Measurements from ENCODE around the gene PCID2.
"Not testable (repeated sequence)": the region's sequence is repeated elsewhere in the genome, so short reads cannot be mapped to it uniquely, and the experiment has no call there.

The PCID2 gene

DNA sequence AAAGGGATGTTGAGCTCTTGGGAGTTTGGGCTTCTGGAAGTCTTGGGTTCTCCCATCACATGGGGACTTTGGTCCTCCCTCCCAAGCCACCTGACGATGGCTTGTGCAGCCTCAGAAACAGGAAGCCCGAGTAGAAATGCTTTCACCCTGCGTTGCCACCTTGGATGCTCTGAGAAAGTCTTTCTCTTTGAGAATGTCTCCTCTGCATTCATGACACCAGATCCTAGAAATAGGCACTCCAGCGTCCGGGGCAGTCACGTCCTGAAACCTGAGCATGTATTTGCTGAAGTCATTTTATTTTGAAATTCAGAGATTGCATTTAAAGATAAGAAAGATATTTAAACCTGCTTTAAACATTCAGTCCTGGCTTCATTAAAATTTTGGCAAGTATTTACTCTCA lies 35.4 kb upstream of the PCID2 start:
- Histone ChIP-seq H3K9me2 (replicated peaks; ENCODE audit: insufficient read depth, low read length) (no peaks in the 10 kb centered on the region), H4K20me1 (ENCODE audit: low read depth, low read length) (no peaks in the 10 kb centered on the region), H3K4me2 (ENCODE audit: low read depth, low read length, poor library complexity, severe bottlenecking) (no peak overlapping the region), H3K9me3 (ENCODE audit: insufficient read depth, low read length) (no peaks in the 10 kb centered on the region), H3K79me2 (ENCODE audit: insufficient read depth, low read length) (no peaks in the 10 kb centered on the region), H2AFZ (ENCODE audit: low read depth, low read length, severe bottlenecking) (no peak overlapping the region), H3K27ac (ENCODE audit: low read depth, low read length) (no peak overlapping the region), H3F3A (ENCODE audit: insufficient read depth) (no peaks in the 10 kb centered on the region), H3K9ac (ENCODE audit: low read length) (no peak overlapping the region), H3K4me3 (ENCODE audit: insufficient read depth, low read length, poor library complexity, severe bottlenecking) (no peak overlapping the region), H3K36me3 (ENCODE audit: low read length) (peaks cover 26% of the 10 kb centered on the region; the same call in 1 of the 2 replicates), H3K27me3 (ENCODE audit: low read length) (no peaks in the 10 kb centered on the region)
- TF ChIP-seq, protein P1, sequence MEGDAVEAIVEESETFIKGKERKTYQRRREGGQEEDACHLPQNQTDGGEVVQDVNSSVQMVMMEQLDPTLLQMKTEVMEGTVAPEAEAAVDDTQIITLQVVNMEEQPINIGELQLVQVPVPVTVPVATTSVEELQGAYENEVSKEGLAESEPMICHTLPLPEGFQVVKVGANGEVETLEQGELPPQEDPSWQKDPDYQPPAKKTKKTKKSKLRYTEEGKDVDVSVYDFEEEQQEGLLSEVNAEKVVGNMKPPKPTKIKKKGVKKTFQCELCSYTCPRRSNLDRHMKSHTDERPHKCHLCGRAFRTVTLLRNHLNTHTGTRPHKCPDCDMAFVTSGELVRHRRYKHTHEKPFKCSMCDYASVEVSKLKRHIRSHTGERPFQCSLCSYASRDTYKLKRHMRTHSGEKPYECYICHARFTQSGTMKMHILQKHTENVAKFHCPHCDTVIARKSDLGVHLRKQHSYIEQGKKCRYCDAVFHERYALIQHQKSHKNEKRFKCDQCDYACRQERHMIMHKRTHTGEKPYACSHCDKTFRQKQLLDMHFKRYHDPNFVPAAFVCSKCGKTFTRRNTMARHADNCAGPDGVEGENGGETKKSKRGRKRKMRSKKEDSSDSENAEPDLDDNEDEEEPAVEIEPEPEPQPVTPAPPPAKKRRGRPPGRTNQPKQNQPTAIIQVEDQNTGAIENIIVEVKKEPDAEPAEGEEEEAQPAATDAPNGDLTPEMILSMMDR (IDR thresholded peaks at IDR 0.05; ENCODE audit: insufficient read depth, low read length, poor library complexity, severe bottlenecking), result no peak
- no peak for TF ChIP-seq EZH2phosphoT487 (conservative IDR thresholded peaks at IDR 0.05; ENCODE audit: low read length)

DNA sequence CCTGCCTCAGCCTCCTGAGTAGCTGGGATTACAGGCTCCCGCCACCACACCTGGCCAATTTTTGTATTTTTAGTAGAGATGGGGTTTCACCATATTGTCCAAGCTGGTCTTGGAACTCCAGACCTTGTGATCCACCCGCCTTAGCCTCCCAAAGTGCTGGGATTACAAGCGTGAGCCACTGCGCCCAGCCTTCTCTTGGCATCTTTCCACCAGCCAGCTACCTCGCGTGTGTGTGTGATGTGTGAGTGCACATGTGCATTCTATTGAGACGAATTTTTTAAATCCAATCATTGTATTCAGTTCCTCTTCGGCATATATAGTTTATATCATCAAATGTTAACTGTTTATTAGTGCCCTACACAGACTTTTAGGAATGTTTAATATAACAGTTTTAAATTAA lies 33.2 kb upstream of the PCID2 start:
- H3K9me2 ChIP-seq (replicated peaks; ENCODE audit: insufficient read depth, low read length); H3K27ac ChIP-seq (ENCODE audit: low read depth, low read length); H3K27me3 ChIP-seq (ENCODE audit: low read length); H3K4me2 ChIP-seq (ENCODE audit: low read depth, low read length, poor library complexity, severe bottlenecking); H4K20me1 ChIP-seq (ENCODE audit: low read depth, low read length); H3K79me2 ChIP-seq (ENCODE audit: insufficient read depth, low read length); H3K4me3 ChIP-seq (ENCODE audit: insufficient read depth, low read length, poor library complexity, severe bottlenecking); H3K9me3 ChIP-seq (ENCODE audit: insufficient read depth, low read length); H3K9ac ChIP-seq (ENCODE audit: low read length); H3F3A ChIP-seq (ENCODE audit: insufficient read depth); H2AFZ ChIP-seq (ENCODE audit: low read depth, low read length, severe bottlenecking): not testable (repeated sequence)
- H3K36me3 ChIP-seq (ENCODE audit: low read length), result peaks cover 25% of the 10 kb centered on the region; the same call in 1 of the 2 replicates

DNA sequence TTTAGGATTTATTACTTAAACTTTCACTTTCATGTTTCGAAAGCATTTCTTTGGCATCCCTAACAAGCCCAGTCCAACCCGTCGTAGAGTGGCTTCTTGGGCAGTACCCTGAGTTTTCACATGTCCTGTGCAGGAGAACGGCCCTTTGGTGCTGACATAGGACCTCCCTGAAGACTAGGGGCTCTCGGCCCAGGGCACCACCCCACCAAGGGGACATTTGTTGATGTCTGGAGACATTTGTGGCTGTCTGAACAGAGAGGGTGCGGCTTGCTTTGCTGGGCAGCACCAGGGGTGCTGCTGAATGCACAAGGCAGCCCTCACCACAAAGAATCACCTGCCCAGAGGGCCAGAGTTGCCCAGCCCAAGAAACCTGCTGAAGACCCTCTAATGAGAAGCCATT lies 31.5 kb upstream of the PCID2 start:
- Histone ChIP-seq H3K27ac (ENCODE audit: low read depth, low read length) (no peak overlapping the region), H2AFZ (ENCODE audit: low read depth, low read length, severe bottlenecking) (no peak overlapping the region), H3K9me3 (ENCODE audit: insufficient read depth, low read length) (no peaks in the 10 kb centered on the region), H3K79me2 (ENCODE audit: insufficient read depth, low read length) (no peaks in the 10 kb centered on the region), H3K9ac (ENCODE audit: low read length) (no peak overlapping the region), H3K9me2 (replicated peaks; ENCODE audit: insufficient read depth, low read length) (no peaks in the 10 kb centered on the region), H3K36me3 (ENCODE audit: low read length) (peaks cover 17% of the 10 kb centered on the region; the same call in 1 of the 2 replicates), H3K4me2 (ENCODE audit: low read depth, low read length, poor library complexity, severe bottlenecking) (no peak overlapping the region), H3K27me3 (ENCODE audit: low read length) (no peaks in the 10 kb centered on the region), H3K4me3 (ENCODE audit: insufficient read depth, low read length, poor library complexity, severe bottlenecking) (no peak overlapping the region), H4K20me1 (ENCODE audit: low read depth, low read length) (no peaks in the 10 kb centered on the region), H3F3A (ENCODE audit: insufficient read depth) (no peaks in the 10 kb centered on the region)
- TF ChIP-seq, protein P1 (IDR thresholded peaks at IDR 0.05; ENCODE audit: insufficient read depth, low read length, poor library complexity, severe bottlenecking), result no peak
- no peak for TF ChIP-seq EZH2phosphoT487 (conservative IDR thresholded peaks at IDR 0.05; ENCODE audit: low read length)

DNA sequence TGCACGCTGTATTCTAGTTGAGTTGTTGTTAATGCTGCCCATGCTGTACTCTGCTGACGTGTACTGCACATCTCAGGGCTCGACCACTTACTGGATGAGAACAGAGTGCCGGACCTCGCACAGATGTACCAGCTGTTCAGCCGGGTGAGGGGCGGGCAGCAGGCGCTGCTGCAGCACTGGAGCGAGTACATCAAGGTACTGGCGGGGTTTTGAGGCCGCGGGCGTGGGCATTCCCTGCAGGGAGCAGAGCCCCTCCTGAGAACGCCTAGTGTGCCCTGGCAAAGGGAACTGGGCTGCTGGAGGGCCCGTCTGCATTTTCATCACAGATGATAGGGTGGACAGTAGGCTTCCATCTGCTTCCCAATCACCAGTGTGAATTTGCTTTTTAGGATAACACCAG lies 30.9 kb upstream of the PCID2 start:
- Histone ChIP-seq H4K20me1 (ENCODE audit: low read depth, low read length) (no peaks in the 10 kb centered on the region), H3K4me3 (ENCODE audit: insufficient read depth, low read length, poor library complexity, severe bottlenecking) (no peak overlapping the region), H3K9ac (ENCODE audit: low read length) (no peak overlapping the region), H3K36me3 (ENCODE audit: low read length) (peaks cover 15% of the 10 kb centered on the region; the same call in 1 of the 2 replicates), H3K79me2 (ENCODE audit: insufficient read depth, low read length) (no peaks in the 10 kb centered on the region), H3K9me3 (ENCODE audit: insufficient read depth, low read length) (no peaks in the 10 kb centered on the region), H2AFZ (ENCODE audit: low read depth, low read length, severe bottlenecking) (no peak overlapping the region), H3K9me2 (replicated peaks; ENCODE audit: insufficient read depth, low read length) (no peaks in the 10 kb centered on the region), H3K4me2 (ENCODE audit: low read depth, low read length, poor library complexity, severe bottlenecking) (no peak overlapping the region), H3F3A (ENCODE audit: insufficient read depth) (no peaks in the 10 kb centered on the region), H3K27me3 (ENCODE audit: low read length) (no peaks in the 10 kb centered on the region), H3K27ac (ENCODE audit: low read depth, low read length) (no peak overlapping the region)
- TF ChIP-seq, protein P1 (IDR thresholded peaks at IDR 0.05; ENCODE audit: insufficient read depth, low read length, poor library complexity, severe bottlenecking), result no peak
- no peak for TF ChIP-seq EZH2phosphoT487 (conservative IDR thresholded peaks at IDR 0.05; ENCODE audit: low read length)
